Endothelial cell of umbilical vein (primary cell): ENCODE data around the gene RER1. TPM values are rescaled to one million over a fixed set of nuclear protein-coding genes. Genes with fewer than 3 reads are reported as not detected.

ENCODE experiments used
- BruUV-seq: library from RNA; stranded (reverse); fragments of 400-500 nt; replicated peaks from 2 replicates; lab custom pipeline; 2021; lab: Mats Ljungman, UMichigan
- CTCF ChIA-PET: fragments of 300-600, 350-600 bp; sonication (Branson Sonifier 250); formaldehyde crosslinking; loops from one replicate; lab custom pipeline; 2021; ENCODE audit warnings: antibody characterized with exemption, inconsistent platforms; lab: Charles Lee
- POLR2A ChIA-PET: fragments of 300-600, 350-600 bp; sonication (Branson Sonifier 250); formaldehyde crosslinking; loops from one replicate; lab custom pipeline; 2021; ENCODE audit warnings: antibody characterized with exemption, inconsistent platforms; lab: Charles Lee
- DNase-seq: peaks from one replicate; pipeline ENCODE4 v3.0.0-alpha.2; 2011; ENCODE audit warnings: low read depth, low spot score
- FAIRE-seq: peaks from 2 replicates; lab custom pipeline; 2011; peaks lifted over from hg19 to GRCh38; lab: Jason Lieb, UNC
- H2AFZ ChIP-seq: 2 replicates; pipeline ENCODE4 v1.6.0; 2012; ENCODE audit warnings: low read depth, low read length, control low read depth, inconsistent platforms
- H3K27ac ChIP-seq: 2 replicates; pipeline ENCODE4 v1.5.1; 2011; ENCODE audit warnings: low read depth, mild to moderate bottlenecking, control low read depth, low read length, moderate library complexity; ENCODE audit not compliant: insufficient read depth
- H3K27me3 ChIP-seq, 2 experiments: 2 replicates each; pipeline versions ENCODE4 v1.6.0 to v1.6.1; 2011; ENCODE audit warnings: low read length in 2 of 2, mixed read lengths in 1 of 2; ENCODE audit not compliant: control insufficient read depth in 2 of 2, insufficient read depth in 2 of 2
- H3K36me3 ChIP-seq, 2 experiments: 2 replicates in 1 of 2; 3 replicates in 1 of 2; pipeline ENCODE4 v1.5.1; 2011; ENCODE audit warnings: low read length in 2 of 2, mild to moderate bottlenecking in 1 of 2, moderate library complexity in 1 of 2; ENCODE audit not compliant: control insufficient read depth in 2 of 2, insufficient read depth in 2 of 2; ENCODE audit errors: extremely low read depth in 1 of 2
- H3K4me1 ChIP-seq: 3 replicates; pipeline ENCODE4 v1.5.1; 2011; ENCODE audit warnings: mild to moderate bottlenecking, low read length; ENCODE audit not compliant: control insufficient read depth, insufficient read depth; ENCODE audit errors: extremely low read depth
- H3K4me2 ChIP-seq: 2 replicates; pipeline ENCODE4 v1.6.1; 2011; ENCODE audit warnings: low read length, control low read depth, mixed read lengths; ENCODE audit not compliant: insufficient read depth
- H3K4me3 ChIP-seq, 3 experiments: fragments of 200-600 bp in 1 of 3; sonication (generic), shearing (Covaris generic) in 1 of 3; replicated peaks in 1 of 3; 2 replicates each; pipeline ENCODE4 v1.5.1; 2011 to 2016; ENCODE audit warnings: control low read depth in 3 of 3, low read length in 3 of 3, mild to moderate bottlenecking in 2 of 3, inconsistent platforms in 1 of 3, low read depth in 1 of 3, moderate library complexity in 1 of 3; ENCODE audit not compliant: insufficient read depth in 1 of 3
- H3K79me2 ChIP-seq: 2 replicates; pipeline ENCODE4 v1.6.0; 2012; ENCODE audit warnings: low read length, inconsistent platforms; ENCODE audit not compliant: control insufficient read depth, insufficient read depth
- H3K9ac ChIP-seq: replicated peaks from 2 replicates; pipeline ENCODE3; 2011; ENCODE audit warnings: low read length, control low read depth; ENCODE audit not compliant: insufficient read depth; ENCODE audit errors: extremely low read depth
- H3K9me1 ChIP-seq: replicated peaks from 3 replicates; pipeline ENCODE4 v1.6.0; 2011; ENCODE audit warnings: mild to moderate bottlenecking, low read length; ENCODE audit not compliant: control insufficient read depth, insufficient read depth; ENCODE audit errors: extremely low read depth
- H3K9me3 ChIP-seq: replicated peaks from 2 replicates; pipeline ENCODE4 v1.5.1; 2012; ENCODE audit warnings: low read length, inconsistent platforms; ENCODE audit not compliant: control insufficient read depth, insufficient read depth
- H4K20me1 ChIP-seq: replicated peaks from 2 replicates; pipeline ENCODE3; 2011; ENCODE audit warnings: mild to moderate bottlenecking, low read length; ENCODE audit not compliant: control insufficient read depth, insufficient read depth; ENCODE audit errors: extremely low read depth
- EZH2 ChIP-seq: IDR thresholded peaks from 2 replicates; pipeline ENCODE4 v1.6.1; 2012; ENCODE audit warnings: borderline replicate concordance, low read depth, mild to moderate bottlenecking, moderate library complexity, low read length, inconsistent platforms; ENCODE audit not compliant: severe bottlenecking
- FOS ChIP-seq: IDR thresholded peaks from 2 replicates; pipeline ENCODE4 v1.6.1; 2011; ENCODE audit warnings: mild to moderate bottlenecking, low read length, moderate library complexity, borderline replicate concordance; ENCODE audit not compliant: insufficient read depth
- GATA2 ChIP-seq: IDR thresholded peaks from 2 replicates; pipeline ENCODE4 v1.7.0; 2011; ENCODE audit warnings: low read depth, mild to moderate bottlenecking, moderate library complexity, mixed read lengths, low read length; ENCODE audit not compliant: insufficient read length, insufficient read depth
- JUN ChIP-seq: IDR thresholded peaks from 2 replicates; pipeline ENCODE4 v1.6.1; 2011; ENCODE audit warnings: borderline replicate concordance, low read depth; ENCODE audit not compliant: insufficient read length, insufficient read depth
- MYC ChIP-seq: IDR thresholded peaks from one replicate; pipeline ENCODE4 v1.6.1; 2011; ENCODE audit warnings: mild to moderate bottlenecking, low read depth, low read length
- POLR2A ChIP-seq: IDR thresholded peaks from 2 replicates; pipeline ENCODE4 v1.6.1; 2012; ENCODE audit warnings: low read depth, mild to moderate bottlenecking, control low read depth, low read length
- dilution Hi-C: fragments of 300-500 bp; cut with MboI; formaldehyde crosslinking; loops from one replicate; pipeline ENCODE4 v1.15.0; 2019; ENCODE audit warnings: low sequenced_read_pairs; ENCODE audit not compliant: extremely low pct_ligation_motif_present
- intact Hi-C: fragments of 100-400 bp; cut with micrococcal nuclease; formaldehyde crosslinking; loops from one replicate; pipeline ENCODE4 v1.10.0; 2022
- polyA plus RNA-seq, 4 experiments: library from polyadenylated mRNA; depleted of rRNA in 3 of 4; stranded (reverse) in 3 of 4; unstranded in 1 of 4; fragments of >200 nt; gene quantifications; 2 replicates each; pipeline versions ENCODE4 v1.2.1 to v1.2.3, GENCODE V29; 2011 to 2012; ENCODE audit warnings: missing spikeins in 1 of 4
- total RNA-seq: library from RNA; stranded (reverse); gene quantifications from 2 replicates; pipeline ENCODE4 v1.2.3, GENCODE V29; 2021
- TF ChIP-seq, protein P1 (sequence below): IDR thresholded peaks from 2 replicates; pipeline ENCODE4 v1.6.1; 2011; ENCODE audit not compliant: insufficient read depth, insufficient read length
- TF ChIP-seq, protein P2 (sequence below), 2 donors: IDR thresholded peaks; 1 replicate in 1 of 2; 2 replicates in 1 of 2; pipeline ENCODE4 v1.5.1; 2011; ENCODE audit warnings: low read length in 2 of 2, mild to moderate bottlenecking in 2 of 2, moderate library complexity in 2 of 2, control low read depth in 1 of 2, inconsistent platforms in 1 of 2, low read depth in 1 of 2; ENCODE audit not compliant: insufficient read depth in 1 of 2; ENCODE audit errors: extremely low read depth in 1 of 2

RER1 gene
- total and polyA plus RNA-seq, 2 donors (not counting 3 experiments of a cell fraction or from before 2014, with no cell fraction given), result 179 to 292 TPM

DNA sequence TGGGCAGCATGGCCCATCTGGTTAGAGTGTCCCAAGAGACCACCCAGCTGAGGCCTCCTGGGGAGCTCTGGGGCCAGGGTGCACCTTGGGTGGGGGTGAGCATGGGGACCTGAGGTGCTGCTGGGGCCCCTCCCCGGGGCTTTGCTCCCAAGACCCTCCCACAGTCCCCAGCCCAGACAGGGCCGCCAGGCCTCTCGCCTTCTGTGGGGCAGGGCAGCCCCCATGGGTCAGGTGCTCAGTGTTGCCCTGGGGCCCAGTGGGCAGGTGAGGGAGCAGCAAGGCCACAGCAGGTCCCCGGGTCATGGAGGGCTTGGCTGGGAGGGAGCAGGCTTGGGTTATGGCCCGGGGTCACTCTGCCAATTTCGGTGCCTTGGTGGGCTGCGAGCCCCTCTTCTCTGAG lies 45.2 kb downstream of the RER1 start:
- H2AFZ ChIP-seq, result no peak overlapping the region
- BruUV-seq, result no TSS peak
- H3K4me3 ChIP-seq, result no peak overlapping the region
- POLR2A ChIA-PET, result no interaction called here
- CTCF ChIA-PET, result no interaction called here
- H3K9me1 ChIP-seq, result no peaks in the 10 kb centered on the region
- no peaks in the 10 kb centered on the region for H3K79me2 ChIP-seq
- DNase-seq (no peak), FAIRE-seq (no peak)
- no peak overlapping the region for H3K9ac ChIP-seq
- no peaks in the 10 kb centered on the region for H3K27me3 ChIP-seq
- intact Hi-C loops, result no loop called here
- H3K27ac ChIP-seq, result no peak overlapping the region
- no peaks in the 10 kb centered on the region for H3K36me3 ChIP-seq
- no peak overlapping the region for H3K4me2 ChIP-seq
- no peaks in the 10 kb centered on the region for H3K4me1 ChIP-seq
- H4K20me1 ChIP-seq, result no peaks in the 10 kb centered on the region
- TF ChIP-seq, protein P1, sequence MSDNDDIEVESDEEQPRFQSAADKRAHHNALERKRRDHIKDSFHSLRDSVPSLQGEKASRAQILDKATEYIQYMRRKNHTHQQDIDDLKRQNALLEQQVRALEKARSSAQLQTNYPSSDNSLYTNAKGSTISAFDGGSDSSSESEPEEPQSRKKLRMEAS, result no peak
- no peak for TF ChIP-seq GATA2
- TF ChIP-seq POLR2A, result no peak
- no peak for TF ChIP-seq EZH2
- no peak for TF ChIP-seq JUN
- TF ChIP-seq MYC, result no peak
- TF ChIP-seq, protein P2, sequence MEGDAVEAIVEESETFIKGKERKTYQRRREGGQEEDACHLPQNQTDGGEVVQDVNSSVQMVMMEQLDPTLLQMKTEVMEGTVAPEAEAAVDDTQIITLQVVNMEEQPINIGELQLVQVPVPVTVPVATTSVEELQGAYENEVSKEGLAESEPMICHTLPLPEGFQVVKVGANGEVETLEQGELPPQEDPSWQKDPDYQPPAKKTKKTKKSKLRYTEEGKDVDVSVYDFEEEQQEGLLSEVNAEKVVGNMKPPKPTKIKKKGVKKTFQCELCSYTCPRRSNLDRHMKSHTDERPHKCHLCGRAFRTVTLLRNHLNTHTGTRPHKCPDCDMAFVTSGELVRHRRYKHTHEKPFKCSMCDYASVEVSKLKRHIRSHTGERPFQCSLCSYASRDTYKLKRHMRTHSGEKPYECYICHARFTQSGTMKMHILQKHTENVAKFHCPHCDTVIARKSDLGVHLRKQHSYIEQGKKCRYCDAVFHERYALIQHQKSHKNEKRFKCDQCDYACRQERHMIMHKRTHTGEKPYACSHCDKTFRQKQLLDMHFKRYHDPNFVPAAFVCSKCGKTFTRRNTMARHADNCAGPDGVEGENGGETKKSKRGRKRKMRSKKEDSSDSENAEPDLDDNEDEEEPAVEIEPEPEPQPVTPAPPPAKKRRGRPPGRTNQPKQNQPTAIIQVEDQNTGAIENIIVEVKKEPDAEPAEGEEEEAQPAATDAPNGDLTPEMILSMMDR (IDR thresholded peaks at IDR 0.05; ENCODE audit: extremely low read depth in 1 of 2, insufficient read depth in 1 of 2, low read depth in 1 of 2, low read length in 2 of 2), result no peak
- no peak for TF ChIP-seq FOS
- H3K9me3 ChIP-seq, result no peaks in the 10 kb centered on the region
- dilution Hi-C loops, result no loop called here
